ENCODE measurements around the gene GAREM1. TPM values are rescaled to one million over a fixed set of nuclear protein-coding genes. Genes with fewer than 3 reads are reported as not detected.

GAREM1 gene
- total RNA-seq, 1 donor = 0.86 TPM

GRCh38 chr18:32339045-32339444, 131.6 kb downstream of the GAREM1 start:
- DNase-seq (ENCODE audit: low read depth) = no peak
- H3K4me3 ChIP-seq (ENCODE audit: low read depth, low read length) = no peak overlapping the region
- TF ChIP-seq, protein P1, sequence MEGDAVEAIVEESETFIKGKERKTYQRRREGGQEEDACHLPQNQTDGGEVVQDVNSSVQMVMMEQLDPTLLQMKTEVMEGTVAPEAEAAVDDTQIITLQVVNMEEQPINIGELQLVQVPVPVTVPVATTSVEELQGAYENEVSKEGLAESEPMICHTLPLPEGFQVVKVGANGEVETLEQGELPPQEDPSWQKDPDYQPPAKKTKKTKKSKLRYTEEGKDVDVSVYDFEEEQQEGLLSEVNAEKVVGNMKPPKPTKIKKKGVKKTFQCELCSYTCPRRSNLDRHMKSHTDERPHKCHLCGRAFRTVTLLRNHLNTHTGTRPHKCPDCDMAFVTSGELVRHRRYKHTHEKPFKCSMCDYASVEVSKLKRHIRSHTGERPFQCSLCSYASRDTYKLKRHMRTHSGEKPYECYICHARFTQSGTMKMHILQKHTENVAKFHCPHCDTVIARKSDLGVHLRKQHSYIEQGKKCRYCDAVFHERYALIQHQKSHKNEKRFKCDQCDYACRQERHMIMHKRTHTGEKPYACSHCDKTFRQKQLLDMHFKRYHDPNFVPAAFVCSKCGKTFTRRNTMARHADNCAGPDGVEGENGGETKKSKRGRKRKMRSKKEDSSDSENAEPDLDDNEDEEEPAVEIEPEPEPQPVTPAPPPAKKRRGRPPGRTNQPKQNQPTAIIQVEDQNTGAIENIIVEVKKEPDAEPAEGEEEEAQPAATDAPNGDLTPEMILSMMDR (IDR thresholded peaks at IDR 0.05; ENCODE audit: insufficient read depth, low read depth, low read length) = no peak

- TF ChIP-seq, protein P1 (IDR thresholded peaks at IDR 0.05; ENCODE audit: insufficient read depth, low read depth, low read length) = no peak
- no peak for DNase-seq (ENCODE audit: low read depth)
- H3K4me3 ChIP-seq (ENCODE audit: low read depth, low read length) = no peak overlapping the region
These were observed 132.9 kb downstream of the GAREM1 start for GRCh38 chr18:32337821-32338220.

GRCh38 chr18:32337347-32337746, 133.3 kb downstream of the GAREM1 start:
- TF ChIP-seq, protein P1 (IDR thresholded peaks at IDR 0.05; ENCODE audit: insufficient read depth, low read depth, low read length) = no peak
- H3K4me3 ChIP-seq (ENCODE audit: low read depth, low read length) = no peak overlapping the region
- no peak for DNase-seq (ENCODE audit: low read depth)

- TF ChIP-seq, protein P1 (IDR thresholded peaks at IDR 0.05; ENCODE audit: insufficient read depth, low read depth, low read length) = no peak
- no peak for DNase-seq (ENCODE audit: low read depth)
- H3K4me3 ChIP-seq (ENCODE audit: low read depth, low read length) = no peak overlapping the region
These were observed 135.5 kb downstream of the GAREM1 start for GRCh38 chr18:32335228-32335627.

GRCh38 chr18:32333781-32334180, 136.9 kb downstream of the GAREM1 start:
- no peak overlapping the region for H3K4me3 ChIP-seq (ENCODE audit: low read depth, low read length)
- TF ChIP-seq, protein P1 (IDR thresholded peaks at IDR 0.05; ENCODE audit: insufficient read depth, low read depth, low read length) = no peak
- no peak for DNase-seq (ENCODE audit: low read depth)

DNA sequence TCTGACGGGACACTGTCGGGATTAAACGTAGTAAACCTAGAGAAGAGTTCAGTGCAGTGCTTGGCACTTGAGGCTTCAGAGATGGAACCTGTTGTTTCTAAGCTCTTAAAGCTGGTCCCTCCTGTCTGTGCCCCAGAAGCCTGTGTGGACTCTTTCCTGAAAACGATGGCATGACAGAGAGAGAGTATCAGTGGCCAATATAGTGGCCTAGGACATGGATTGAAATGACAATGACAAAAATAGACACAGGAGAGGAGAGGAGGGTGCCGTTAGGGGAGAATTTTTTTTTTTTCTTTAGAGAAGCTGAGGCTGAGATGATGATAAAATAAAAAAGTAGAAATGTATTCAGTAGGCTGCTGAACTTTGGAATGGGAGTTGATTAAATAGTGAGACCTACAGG, 138.0 kb downstream of the GAREM1 start:
- TF ChIP-seq, protein P1 (IDR thresholded peaks at IDR 0.05; ENCODE audit: insufficient read depth, low read depth, low read length) = no peak
- no peak for DNase-seq (ENCODE audit: low read depth)
- no peak overlapping the region for H3K4me3 ChIP-seq (ENCODE audit: low read depth, low read length)

- no peak overlapping the region for H3K4me3 ChIP-seq (ENCODE audit: low read depth, low read length)
- TF ChIP-seq, protein P1 (IDR thresholded peaks at IDR 0.05; ENCODE audit: insufficient read depth, low read depth, low read length) = no peak
- no peak for DNase-seq (ENCODE audit: low read depth)
These were observed 141.7 kb downstream of the GAREM1 start for GRCh38 chr18:32328974-32329373.

Data from fibroblast of villous mesenchyme (primary cell).